ENCODE data around the gene CACNB4. TPM values are rescaled to one million over a fixed set of nuclear protein-coding genes. Genes with fewer than 3 reads are reported as not detected.
A peak's percentile ranks its signal among the peaks of the same experiment; 100 is the strongest.

The CACNB4 gene
- total RNA-seq, 2 experiments from 2014 or later: 0.06 to 0.76 TPM

GRCh38 chr2:152049541-152049940, 49.3 kb downstream of the CACNB4 start:
- no peaks in the 10 kb centered on the region for H3K36me3 ChIP-seq (ENCODE audit: insufficient read depth, low read length)
- TF ChIP-seq CTCF (conservative IDR thresholded peaks at IDR 0.05; ENCODE audit: low read length) (no peak), EZH2phosphoT487 (IDR thresholded peaks at IDR 0.05; ENCODE audit: borderline replicate concordance, low read depth, low read length) (no peak)

GRCh38 chr2:152047824-152048471, 50.9 kb downstream of the CACNB4 start:
- Histone ChIP-seq H2AFZ (ENCODE audit: low read length) (no peak overlapping the region), H3K4me1 (ENCODE audit: insufficient read depth, low read length, poor library complexity, severe bottlenecking) (no peaks in the 10 kb centered on the region), H3K36me3 (ENCODE audit: insufficient read depth, low read length) (no peaks in the 10 kb centered on the region), H4K20me1 (ENCODE audit: insufficient read depth, low read length) (no peaks in the 10 kb centered on the region), H3K4me3 (ENCODE audit: low read depth, low read length, poor library complexity, severe bottlenecking) (no peak overlapping the region), H3K4me2 (ENCODE audit: low read length) (no peak overlapping the region), H3K9me2 (ENCODE audit: insufficient read depth, low read length) (no peaks in the 10 kb centered on the region), H3K9me3 (ENCODE audit: low read length) (no peaks in the 10 kb centered on the region), H3K27ac (ENCODE audit: low read depth, low read length, poor library complexity, severe bottlenecking) (no peak overlapping the region), H3K79me2 (ENCODE audit: insufficient read depth, low read depth, low read length) (no peaks in the 10 kb centered on the region)
- BruUV-seq (replicated peaks): no TSS peak
- ChIA-PET CTCF (ENCODE audit: unreplicated experiment) (no interaction called here), POLR2A (interaction anchor here (0.5 kb wide), 1 partner anchor 123 kb away, joined by 3 read pairs; no protein-coding TSS in a partner anchor)
- intact Hi-C loops (cut with micrococcal nuclease; ENCODE audit: unreplicated experiment): no loop called here
- TF ChIP-seq EZH2phosphoT487 (IDR thresholded peaks at IDR 0.05; ENCODE audit: borderline replicate concordance, low read depth, low read length): no peak
- peak; percentile 73 for TF ChIP-seq CTCF (conservative IDR thresholded peaks at IDR 0.05; ENCODE audit: low read length)
- peak; percentile 34 for DNase-seq (ENCODE audit: low spot score)

More at GRCh38 chr2:152049541-152049940, 49.3 kb downstream of the CACNB4 start:
- CTCF ChIA-PET (ENCODE audit: unreplicated experiment): no interaction called here
- no peak overlapping the region for H3K4me2 ChIP-seq (ENCODE audit: low read length)
- no peak overlapping the region for H2AFZ ChIP-seq (ENCODE audit: low read length)
- intact Hi-C loops (cut with micrococcal nuclease; ENCODE audit: unreplicated experiment): no loop called here
- H3K9me2 ChIP-seq (ENCODE audit: insufficient read depth, low read length): no peaks in the 10 kb centered on the region
- BruUV-seq (replicated peaks): no TSS peak
- DNase-seq (ENCODE audit: low spot score): no peak
- no peaks in the 10 kb centered on the region for H3K79me2 ChIP-seq (ENCODE audit: insufficient read depth, low read depth, low read length)
- no peak overlapping the region for H3K4me3 ChIP-seq (ENCODE audit: low read depth, low read length, poor library complexity, severe bottlenecking)
- no peaks in the 10 kb centered on the region for H4K20me1 ChIP-seq (ENCODE audit: insufficient read depth, low read length)
- no peaks in the 10 kb centered on the region for H3K4me1 ChIP-seq (ENCODE audit: insufficient read depth, low read length, poor library complexity, severe bottlenecking)
- no peaks in the 10 kb centered on the region for H3K9me3 ChIP-seq (ENCODE audit: low read length)
- POLR2A ChIA-PET: interaction anchor here (0.8 to 1.3 kb wide), 2 partner anchors 127 to 577 kb away, joined by 4 to 5 read pairs; no protein-coding TSS in a partner anchor
- no peak overlapping the region for H3K27ac ChIP-seq (ENCODE audit: low read depth, low read length, poor library complexity, severe bottlenecking)

- H2AFZ ChIP-seq (ENCODE audit: low read length): no peak overlapping the region
- TF ChIP-seq EZH2phosphoT487 (IDR thresholded peaks at IDR 0.05; ENCODE audit: borderline replicate concordance, low read depth, low read length) (no peak), CTCF (conservative IDR thresholded peaks at IDR 0.05; ENCODE audit: low read length) (no peak)
- CTCF ChIA-PET (ENCODE audit: unreplicated experiment): no interaction called here
Observed at GRCh38 chr2:152046940-152047339, 51.9 kb downstream of the CACNB4 start.

More at GRCh38 chr2:152046940-152047339, 51.9 kb downstream of the CACNB4 start:
- Histone ChIP-seq H3K9me3 (ENCODE audit: low read length) (no peaks in the 10 kb centered on the region), H3K4me3 (ENCODE audit: low read depth, low read length, poor library complexity, severe bottlenecking) (no peak overlapping the region), H3K79me2 (ENCODE audit: insufficient read depth, low read depth, low read length) (no peaks in the 10 kb centered on the region), H3K9me2 (ENCODE audit: insufficient read depth, low read length) (no peaks in the 10 kb centered on the region), H3K27ac (ENCODE audit: low read depth, low read length, poor library complexity, severe bottlenecking) (no peak overlapping the region), H4K20me1 (ENCODE audit: insufficient read depth, low read length) (no peaks in the 10 kb centered on the region), H3K4me2 (ENCODE audit: low read length) (no peak overlapping the region), H3K4me1 (ENCODE audit: insufficient read depth, low read length, poor library complexity, severe bottlenecking) (no peaks in the 10 kb centered on the region), H3K36me3 (ENCODE audit: insufficient read depth, low read length) (no peaks in the 10 kb centered on the region)
- intact Hi-C loops (cut with micrococcal nuclease; ENCODE audit: unreplicated experiment): no loop called here
- POLR2A ChIA-PET: interaction anchor here (0.9 to 1.6 kb wide), 2 partner anchors 8 to 21 kb away, joined by 3 to 5 read pairs; no protein-coding TSS in a partner anchor
- no peak for DNase-seq (ENCODE audit: low spot score)
- BruUV-seq (replicated peaks): no TSS peak

All from OCI-LY7 (cell line).